HL-60 (cell line): Measurements from ENCODE around the gene CCDC196.
"Not testable (repeated sequence)": the region's sequence is repeated elsewhere in the genome, so short reads cannot be mapped to it uniquely, and the experiment has no call there.

Source experiments
- DNase-seq, 2 experiments: peaks; one replicate each; pipeline ENCODE4 v3.0.0-alpha.2; 2010 to 2020; ENCODE audit warnings: low read depth in 1 of 2, low spot score in 1 of 2
- H3K27ac ChIP-seq: fragments of 250-450 bp; sonication (Bioruptor Pico); replicated peaks from 2 replicates; pipeline ENCODE4 v1.5.1; 2020; ENCODE audit warnings: mild to moderate bottlenecking, moderate library complexity
- H3K27me3 ChIP-seq: fragments of 250-450 bp; sonication (Bioruptor Pico); 2 replicates; pipeline ENCODE4 v1.5.1; 2021; ENCODE audit warnings: mild to moderate bottlenecking, moderate library complexity; ENCODE audit not compliant: insufficient read depth, poor library complexity, severe bottlenecking
- H3K4me3 ChIP-seq: replicated peaks from 2 replicates; pipeline ENCODE4 v1.5.1; 2011; ENCODE audit warnings: mild to moderate bottlenecking, control low read depth, low read length; ENCODE audit not compliant: insufficient read depth
- GABPA ChIP-seq: IDR thresholded peaks from 2 replicates; pipeline ENCODE4 v1.6.1; 2012; ENCODE audit warnings: low read depth
- POLR2AphosphoS5 ChIP-seq: IDR thresholded peaks from 2 replicates; pipeline ENCODE4 v1.6.1; 2012; ENCODE audit warnings: low read depth
- REST ChIP-seq: IDR thresholded peaks from 2 replicates; pipeline ENCODE4 v1.6.1; 2012; ENCODE audit warnings: low read depth; ENCODE audit not compliant: insufficient replicate concordance
- SPI1 ChIP-seq: IDR thresholded peaks from 2 replicates; pipeline ENCODE4 v1.6.1; 2012; ENCODE audit warnings: low read depth, mild to moderate bottlenecking, borderline replicate concordance
- TF ChIP-seq, protein P1 (sequence below): IDR thresholded peaks from one replicate; pipeline ENCODE4 v1.5.1; 2011; ENCODE audit warnings: low read length, control low read depth, inconsistent platforms; ENCODE audit not compliant: insufficient read depth

CCDC196 gene

DNA sequence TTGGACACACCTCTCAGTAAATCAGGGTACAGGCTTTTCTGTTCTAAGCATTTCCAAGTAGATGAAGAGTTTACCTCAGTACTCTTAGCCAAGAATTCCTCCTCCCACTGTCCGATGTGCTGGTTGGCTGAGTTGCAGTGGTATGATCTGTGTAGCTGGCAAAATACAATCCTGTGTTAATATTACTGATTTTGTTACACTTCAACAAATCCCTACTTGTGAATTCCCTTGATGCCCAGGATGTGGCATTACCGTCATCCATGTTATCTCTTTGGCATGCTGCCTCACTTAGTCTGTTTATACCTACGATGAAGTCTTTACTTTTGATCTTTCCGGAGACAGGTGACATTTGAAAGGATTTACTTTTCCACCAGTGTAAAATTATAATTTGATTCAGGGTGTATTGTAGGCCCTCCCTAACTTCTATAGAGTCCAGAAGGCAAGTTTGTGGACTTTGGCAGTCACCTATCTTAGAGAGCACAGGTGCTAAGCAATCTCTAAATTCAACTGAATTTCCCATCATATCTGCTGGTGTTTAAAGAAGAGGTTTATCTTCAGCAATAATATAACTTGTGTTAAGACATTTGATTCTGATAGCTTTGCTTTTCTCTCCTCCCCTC lies 10.1 kb downstream of the CCDC196 start:
- Histone ChIP-seq H3K4me3 (no peak overlapping the region), H3K27ac (no peak overlapping the region), H3K27me3 (no peaks in the 10 kb centered on the region)
- no peak for DNase-seq
- no peak for TF ChIP-seq REST
- TF ChIP-seq SPI1: no peak
- TF ChIP-seq, protein P1, sequence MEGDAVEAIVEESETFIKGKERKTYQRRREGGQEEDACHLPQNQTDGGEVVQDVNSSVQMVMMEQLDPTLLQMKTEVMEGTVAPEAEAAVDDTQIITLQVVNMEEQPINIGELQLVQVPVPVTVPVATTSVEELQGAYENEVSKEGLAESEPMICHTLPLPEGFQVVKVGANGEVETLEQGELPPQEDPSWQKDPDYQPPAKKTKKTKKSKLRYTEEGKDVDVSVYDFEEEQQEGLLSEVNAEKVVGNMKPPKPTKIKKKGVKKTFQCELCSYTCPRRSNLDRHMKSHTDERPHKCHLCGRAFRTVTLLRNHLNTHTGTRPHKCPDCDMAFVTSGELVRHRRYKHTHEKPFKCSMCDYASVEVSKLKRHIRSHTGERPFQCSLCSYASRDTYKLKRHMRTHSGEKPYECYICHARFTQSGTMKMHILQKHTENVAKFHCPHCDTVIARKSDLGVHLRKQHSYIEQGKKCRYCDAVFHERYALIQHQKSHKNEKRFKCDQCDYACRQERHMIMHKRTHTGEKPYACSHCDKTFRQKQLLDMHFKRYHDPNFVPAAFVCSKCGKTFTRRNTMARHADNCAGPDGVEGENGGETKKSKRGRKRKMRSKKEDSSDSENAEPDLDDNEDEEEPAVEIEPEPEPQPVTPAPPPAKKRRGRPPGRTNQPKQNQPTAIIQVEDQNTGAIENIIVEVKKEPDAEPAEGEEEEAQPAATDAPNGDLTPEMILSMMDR: no peak

- TF ChIP-seq, protein P1: no peak
- TF ChIP-seq REST (no peak), GABPA (no peak), POLR2AphosphoS5 (no peak), SPI1 (no peak)
Observed at GRCh38 chr14:66496911-66497310, 10.7 kb downstream of the CCDC196 start.

DNA sequence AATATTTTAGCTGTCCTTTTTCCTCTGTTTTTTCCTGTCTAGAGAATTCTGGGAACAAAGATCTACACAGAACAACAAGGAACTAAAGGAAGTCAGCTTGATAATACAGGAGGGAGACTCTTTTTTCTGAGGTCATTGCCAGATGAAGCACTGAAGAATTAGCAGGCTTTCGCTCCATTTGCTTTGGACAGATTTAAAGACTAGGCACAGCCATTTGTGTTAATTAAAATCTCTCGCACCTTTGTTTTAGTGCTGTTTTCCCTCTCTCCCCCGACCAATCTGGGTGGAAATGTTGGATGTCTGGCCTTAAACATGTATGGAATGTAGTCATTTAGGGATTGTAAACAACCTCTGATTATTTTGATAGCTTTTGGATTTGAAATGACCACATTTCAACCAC lies 12.1 kb downstream of the CCDC196 start:
- Histone ChIP-seq H3K27ac (no peak overlapping the region), H3K4me3 (no peak overlapping the region), H3K27me3 (no peaks in the 10 kb centered on the region)
- DNase-seq: no peak
- TF ChIP-seq SPI1 (no peak), GABPA (no peak), POLR2AphosphoS5 (no peak), REST (no peak)

More at GRCh38 chr14:66496911-66497310, 10.7 kb downstream of the CCDC196 start:
- no peak overlapping the region for H3K4me3 ChIP-seq
- H3K27me3 ChIP-seq: no peaks in the 10 kb centered on the region
- no peak overlapping the region for H3K27ac ChIP-seq
- no peak for DNase-seq

DNA sequence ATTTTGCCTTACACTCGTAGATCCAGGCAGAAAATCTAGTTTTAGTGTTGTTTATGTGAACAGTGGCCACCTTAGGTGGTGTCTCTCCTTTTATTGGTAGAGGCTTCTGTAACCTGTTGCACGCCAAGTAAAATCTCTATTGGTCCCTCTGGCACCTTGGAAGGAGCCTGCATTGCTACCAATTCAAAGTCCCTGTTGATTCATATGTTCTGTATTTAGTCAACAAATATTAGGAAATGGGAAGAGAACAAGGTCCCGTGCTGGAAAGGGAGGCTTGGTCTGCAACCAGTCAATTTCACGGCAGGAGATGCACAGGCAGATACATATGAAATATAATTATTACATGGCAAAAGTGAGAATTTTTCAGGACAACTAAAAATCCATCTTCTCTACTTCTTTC lies 15.4 kb downstream of the CCDC196 start:
- Histone ChIP-seq H3K27ac (no peak overlapping the region), H3K4me3 (no peak overlapping the region), H3K27me3 (no peaks in the 10 kb centered on the region)
- DNase-seq: no peak
- TF ChIP-seq, protein P1: no peak
- TF ChIP-seq POLR2AphosphoS5 (no peak), GABPA (no peak), REST (no peak), SPI1 (no peak)

GRCh38 chr14:66502836-66503235 lies 16.7 kb downstream of the CCDC196 start:
- not testable (repeated sequence) for H3K27me3 ChIP-seq, DNase-seq

More at GRCh38 chr14:66502836-66503235, 16.7 kb downstream of the CCDC196 start:
- not testable (repeated sequence) for H3K4me3 ChIP-seq, H3K27ac ChIP-seq
